Endothelial cell of umbilical vein (primary cell): ENCODE data around the gene RYR1. TPM values are rescaled to one million over a fixed set of nuclear protein-coding genes. Genes with fewer than 3 reads are reported as not detected.

Experiments used
- BruUV-seq: library from RNA; stranded (reverse); fragments of 400-500 nt; replicated peaks from 2 replicates; lab custom pipeline; 2021; lab: Mats Ljungman, UMichigan
- CTCF ChIA-PET: fragments of 300-600, 350-600 bp; sonication (Branson Sonifier 250); formaldehyde crosslinking; loops from one replicate; lab custom pipeline; 2021; ENCODE audit warnings: antibody characterized with exemption, inconsistent platforms; lab: Charles Lee
- POLR2A ChIA-PET: fragments of 300-600, 350-600 bp; sonication (Branson Sonifier 250); formaldehyde crosslinking; loops from one replicate; lab custom pipeline; 2021; ENCODE audit warnings: antibody characterized with exemption, inconsistent platforms; lab: Charles Lee
- DNase-seq: peaks from one replicate; pipeline ENCODE4 v3.0.0-alpha.2; 2011; ENCODE audit warnings: low read depth, low spot score
- FAIRE-seq: peaks from 2 replicates; lab custom pipeline; 2011; peaks lifted over from hg19 to GRCh38; lab: Jason Lieb, UNC
- H2AFZ ChIP-seq: 2 replicates; pipeline ENCODE4 v1.6.0; 2012; ENCODE audit warnings: low read depth, low read length, control low read depth, inconsistent platforms
- H3K27ac ChIP-seq: 2 replicates; pipeline ENCODE4 v1.5.1; 2011; ENCODE audit warnings: low read depth, mild to moderate bottlenecking, control low read depth, low read length, moderate library complexity; ENCODE audit not compliant: insufficient read depth
- H3K27me3 ChIP-seq, 2 experiments: 2 replicates each; pipeline versions ENCODE4 v1.6.0 to v1.6.1; 2011; ENCODE audit warnings: low read length in 2 of 2, mixed read lengths in 1 of 2; ENCODE audit not compliant: control insufficient read depth in 2 of 2, insufficient read depth in 2 of 2
- H3K36me3 ChIP-seq, 2 experiments: 2 replicates in 1 of 2; 3 replicates in 1 of 2; pipeline ENCODE4 v1.5.1; 2011; ENCODE audit warnings: low read length in 2 of 2, mild to moderate bottlenecking in 1 of 2, moderate library complexity in 1 of 2; ENCODE audit not compliant: control insufficient read depth in 2 of 2, insufficient read depth in 2 of 2; ENCODE audit errors: extremely low read depth in 1 of 2
- H3K4me1 ChIP-seq: 3 replicates; pipeline ENCODE4 v1.5.1; 2011; ENCODE audit warnings: mild to moderate bottlenecking, low read length; ENCODE audit not compliant: control insufficient read depth, insufficient read depth; ENCODE audit errors: extremely low read depth
- H3K4me2 ChIP-seq: 2 replicates; pipeline ENCODE4 v1.6.1; 2011; ENCODE audit warnings: low read length, control low read depth, mixed read lengths; ENCODE audit not compliant: insufficient read depth
- H3K4me3 ChIP-seq, 3 experiments: fragments of 200-600 bp in 1 of 3; sonication (generic), shearing (Covaris generic) in 1 of 3; replicated peaks in 1 of 3; 2 replicates each; pipeline ENCODE4 v1.5.1; 2011 to 2016; ENCODE audit warnings: control low read depth in 3 of 3, low read length in 3 of 3, mild to moderate bottlenecking in 2 of 3, inconsistent platforms in 1 of 3, low read depth in 1 of 3, moderate library complexity in 1 of 3; ENCODE audit not compliant: insufficient read depth in 1 of 3
- H3K79me2 ChIP-seq: 2 replicates; pipeline ENCODE4 v1.6.0; 2012; ENCODE audit warnings: low read length, inconsistent platforms; ENCODE audit not compliant: control insufficient read depth, insufficient read depth
- H3K9ac ChIP-seq: replicated peaks from 2 replicates; pipeline ENCODE3; 2011; ENCODE audit warnings: low read length, control low read depth; ENCODE audit not compliant: insufficient read depth; ENCODE audit errors: extremely low read depth
- H3K9me1 ChIP-seq: replicated peaks from 3 replicates; pipeline ENCODE4 v1.6.0; 2011; ENCODE audit warnings: mild to moderate bottlenecking, low read length; ENCODE audit not compliant: control insufficient read depth, insufficient read depth; ENCODE audit errors: extremely low read depth
- H3K9me3 ChIP-seq: replicated peaks from 2 replicates; pipeline ENCODE4 v1.5.1; 2012; ENCODE audit warnings: low read length, inconsistent platforms; ENCODE audit not compliant: control insufficient read depth, insufficient read depth
- H4K20me1 ChIP-seq: replicated peaks from 2 replicates; pipeline ENCODE3; 2011; ENCODE audit warnings: mild to moderate bottlenecking, low read length; ENCODE audit not compliant: control insufficient read depth, insufficient read depth; ENCODE audit errors: extremely low read depth
- EZH2 ChIP-seq: IDR thresholded peaks from 2 replicates; pipeline ENCODE4 v1.6.1; 2012; ENCODE audit warnings: borderline replicate concordance, low read depth, mild to moderate bottlenecking, moderate library complexity, low read length, inconsistent platforms; ENCODE audit not compliant: severe bottlenecking
- FOS ChIP-seq: IDR thresholded peaks from 2 replicates; pipeline ENCODE4 v1.6.1; 2011; ENCODE audit warnings: mild to moderate bottlenecking, low read length, moderate library complexity, borderline replicate concordance; ENCODE audit not compliant: insufficient read depth
- GATA2 ChIP-seq: IDR thresholded peaks from 2 replicates; pipeline ENCODE4 v1.7.0; 2011; ENCODE audit warnings: low read depth, mild to moderate bottlenecking, moderate library complexity, mixed read lengths, low read length; ENCODE audit not compliant: insufficient read length, insufficient read depth
- JUN ChIP-seq: IDR thresholded peaks from 2 replicates; pipeline ENCODE4 v1.6.1; 2011; ENCODE audit warnings: borderline replicate concordance, low read depth; ENCODE audit not compliant: insufficient read length, insufficient read depth
- MYC ChIP-seq: IDR thresholded peaks from one replicate; pipeline ENCODE4 v1.6.1; 2011; ENCODE audit warnings: mild to moderate bottlenecking, low read depth, low read length
- POLR2A ChIP-seq: IDR thresholded peaks from 2 replicates; pipeline ENCODE4 v1.6.1; 2012; ENCODE audit warnings: low read depth, mild to moderate bottlenecking, control low read depth, low read length
- POLR2AphosphoS5 ChIP-seq: IDR thresholded peaks from 2 replicates; pipeline ENCODE4 v1.6.1; 2012; ENCODE audit warnings: low read depth, mild to moderate bottlenecking, control low read depth, low read length, moderate library complexity; ENCODE audit not compliant: insufficient read depth
- dilution Hi-C: fragments of 300-500 bp; cut with MboI; formaldehyde crosslinking; loops from one replicate; pipeline ENCODE4 v1.15.0; 2019; ENCODE audit warnings: low sequenced_read_pairs; ENCODE audit not compliant: extremely low pct_ligation_motif_present
- intact Hi-C: fragments of 100-400 bp; cut with micrococcal nuclease; formaldehyde crosslinking; loops from one replicate; pipeline ENCODE4 v1.10.0; 2022
- polyA plus RNA-seq, 4 experiments: library from polyadenylated mRNA; depleted of rRNA in 3 of 4; stranded (reverse) in 3 of 4; unstranded in 1 of 4; fragments of >200 nt; gene quantifications; 2 replicates each; pipeline versions ENCODE4 v1.2.1 to v1.2.3, GENCODE V29; 2011 to 2012; ENCODE audit warnings: missing spikeins in 1 of 4
- total RNA-seq: library from RNA; stranded (reverse); gene quantifications from 2 replicates; pipeline ENCODE4 v1.2.3, GENCODE V29; 2021
- TF ChIP-seq, protein P1 (sequence below): IDR thresholded peaks from 2 replicates; pipeline ENCODE4 v1.6.1; 2011; ENCODE audit not compliant: insufficient read depth, insufficient read length
- TF ChIP-seq, protein P2 (sequence below), 2 donors: IDR thresholded peaks; 1 replicate in 1 of 2; 2 replicates in 1 of 2; pipeline ENCODE4 v1.5.1; 2011; ENCODE audit warnings: low read length in 2 of 2, mild to moderate bottlenecking in 2 of 2, moderate library complexity in 2 of 2, control low read depth in 1 of 2, inconsistent platforms in 1 of 2, low read depth in 1 of 2; ENCODE audit not compliant: insufficient read depth in 1 of 2; ENCODE audit errors: extremely low read depth in 1 of 2

RYR1 gene
- total and polyA plus RNA-seq, 2 donors (not counting 3 experiments of a cell fraction or from before 2014, with no cell fraction given): under 0.01 to 0.02 TPM

DNA sequence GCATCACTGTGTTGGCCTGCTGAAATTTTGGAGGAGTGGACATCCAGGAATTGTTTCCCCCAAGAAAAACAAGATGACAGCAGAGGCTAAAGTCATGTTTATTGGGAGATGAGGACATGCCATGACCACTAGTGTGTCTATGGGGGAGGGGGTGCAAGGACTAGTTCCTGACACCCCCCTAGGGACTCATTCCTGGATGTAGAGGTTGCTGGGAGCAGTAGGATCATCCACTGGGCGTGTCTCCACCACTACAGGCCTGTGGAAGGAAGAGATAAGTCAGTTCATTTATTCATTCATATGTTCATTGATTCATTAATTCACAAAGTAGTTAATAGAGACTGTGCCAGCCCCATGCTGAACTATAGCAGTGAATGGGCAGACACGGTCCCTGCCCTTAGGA is 154.1 kb downstream of the RYR1 start:
- DNase-seq (no peak), FAIRE-seq (no peak)
- Histone ChIP-seq H3K9me1 (no peaks in the 10 kb centered on the region), H3K9ac (no peak overlapping the region), H2AFZ (no peak overlapping the region), H3K4me3 (no peak overlapping the region), H3K9me3 (no peaks in the 10 kb centered on the region), H3K79me2 (no peaks in the 10 kb centered on the region), H4K20me1 (no peaks in the 10 kb centered on the region), H3K36me3 (no peaks in the 10 kb centered on the region), H3K4me2 (no peak overlapping the region), H3K27ac (no peak overlapping the region), H3K27me3 (no peaks in the 10 kb centered on the region), H3K4me1 (no peaks in the 10 kb centered on the region)
- no TSS peak for BruUV-seq
- TF ChIP-seq POLR2A (no peak), MYC (no peak), GATA2 (no peak), EZH2 (no peak), FOS (no peak), JUN (no peak), POLR2AphosphoS5 (no peak)
- TF ChIP-seq, protein P1, sequence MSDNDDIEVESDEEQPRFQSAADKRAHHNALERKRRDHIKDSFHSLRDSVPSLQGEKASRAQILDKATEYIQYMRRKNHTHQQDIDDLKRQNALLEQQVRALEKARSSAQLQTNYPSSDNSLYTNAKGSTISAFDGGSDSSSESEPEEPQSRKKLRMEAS: no peak
- TF ChIP-seq, protein P2, sequence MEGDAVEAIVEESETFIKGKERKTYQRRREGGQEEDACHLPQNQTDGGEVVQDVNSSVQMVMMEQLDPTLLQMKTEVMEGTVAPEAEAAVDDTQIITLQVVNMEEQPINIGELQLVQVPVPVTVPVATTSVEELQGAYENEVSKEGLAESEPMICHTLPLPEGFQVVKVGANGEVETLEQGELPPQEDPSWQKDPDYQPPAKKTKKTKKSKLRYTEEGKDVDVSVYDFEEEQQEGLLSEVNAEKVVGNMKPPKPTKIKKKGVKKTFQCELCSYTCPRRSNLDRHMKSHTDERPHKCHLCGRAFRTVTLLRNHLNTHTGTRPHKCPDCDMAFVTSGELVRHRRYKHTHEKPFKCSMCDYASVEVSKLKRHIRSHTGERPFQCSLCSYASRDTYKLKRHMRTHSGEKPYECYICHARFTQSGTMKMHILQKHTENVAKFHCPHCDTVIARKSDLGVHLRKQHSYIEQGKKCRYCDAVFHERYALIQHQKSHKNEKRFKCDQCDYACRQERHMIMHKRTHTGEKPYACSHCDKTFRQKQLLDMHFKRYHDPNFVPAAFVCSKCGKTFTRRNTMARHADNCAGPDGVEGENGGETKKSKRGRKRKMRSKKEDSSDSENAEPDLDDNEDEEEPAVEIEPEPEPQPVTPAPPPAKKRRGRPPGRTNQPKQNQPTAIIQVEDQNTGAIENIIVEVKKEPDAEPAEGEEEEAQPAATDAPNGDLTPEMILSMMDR (IDR thresholded peaks at IDR 0.05; ENCODE audit: extremely low read depth in 1 of 2, insufficient read depth in 1 of 2, low read depth in 1 of 2, low read length in 2 of 2): no peak
- ChIA-PET POLR2A (no interaction called here), CTCF (interaction anchor here (0.6 kb wide), 1 partner anchor 38 kb away, joined by 3 read pairs; no protein-coding TSS in a partner anchor)
- intact Hi-C loops: no loop called here
- dilution Hi-C loops: no loop called here
